T-cell (primary cell): ENCODE results near the gene UGCG. TPM values are rescaled to one million over a fixed set of nuclear protein-coding genes. Genes with fewer than 3 reads are reported as not detected.
"Not testable (repeated sequence)": the region's sequence is repeated elsewhere in the genome, so short reads cannot be mapped to it uniquely, and the experiment has no call there.

Source experiments
- ATAC-seq, 4 experiments: fragments of 200-7000 bp in 3 of 4; fragments of 150-1000 bp in 1 of 4; cut with Tn5 transposase; replicated peaks in 1 of 4; 1 replicate in 3 of 4; 2 replicates in 1 of 4; pipeline ENCODE4 v1.10.0; 2021; ENCODE audit warnings: moderate library complexity in 3 of 4, mild to moderate bottlenecking in 2 of 4, moderate number of reproducible peaks in 1 of 4
- CTCF ChIA-PET, 2 donors: fragments of 300-600 bp; sonication (Branson Sonifier 250); formaldehyde crosslinking; loops; one replicate each; lab custom pipeline; 2022; ENCODE audit warnings: antibody characterized with exemption in 2 of 2; lab: Charles Lee
- POLR2A ChIA-PET, 2 donors: fragments of 300-600 bp; sonication (Branson Sonifier 250); formaldehyde crosslinking; loops; one replicate each; lab custom pipeline; 2022; ENCODE audit warnings: antibody characterized with exemption in 2 of 2; lab: Charles Lee
- DNase-seq, 35 experiments: peaks; one replicate each; pipeline versions ENCODE4 v3.0.0 to v3.0.0-alpha.2; 2013 to 2023
- H3K27ac ChIP-seq: one replicate; pipeline ENCODE4 v1.5.1; 2013; ENCODE audit warnings: low read length
- H3K27me3 ChIP-seq, 2 experiments: replicated peaks in 1 of 2; 1 replicate in 1 of 2; 2 replicates in 1 of 2; pipeline versions ENCODE4 v1.6.1 to v1.7.0; 2013; ENCODE audit warnings: low read length in 1 of 2, mixed read lengths in 1 of 2; ENCODE audit not compliant: control insufficient read depth in 2 of 2, insufficient read depth in 2 of 2; ENCODE audit errors: extremely low read depth in 1 of 2
- H3K36me3 ChIP-seq, 2 donors: 1 replicate in 1 of 2; 2 replicates in 1 of 2; pipeline versions ENCODE4 v1.6.1 to v1.7.0; 2013; ENCODE audit warnings: low read length in 1 of 2; ENCODE audit not compliant: control insufficient read depth in 2 of 2, insufficient read depth in 1 of 2; ENCODE audit errors: extremely low read depth in 1 of 2
- H3K4me1 ChIP-seq, 2 experiments: 1 replicate in 1 of 2; 2 replicates in 1 of 2; pipeline versions ENCODE4 v1.6.1 to v1.7.0; 2013; ENCODE audit warnings: low read length in 2 of 2, mixed read lengths in 1 of 2; ENCODE audit not compliant: insufficient read depth in 2 of 2, control insufficient read depth in 1 of 2; ENCODE audit errors: extremely low read depth in 1 of 2
- H3K4me3 ChIP-seq, 2 donors: 1 replicate in 1 of 2; 2 replicates in 1 of 2; pipeline versions ENCODE4 v1.5.1 to v1.7.0; 2013; ENCODE audit warnings: mild to moderate bottlenecking in 2 of 2, low read length in 1 of 2, moderate library complexity in 1 of 2; ENCODE audit not compliant: control insufficient read depth in 1 of 2; ENCODE audit errors: extremely low read depth in 1 of 2
- H3K9me3 ChIP-seq: 2 replicates; pipeline ENCODE4 v1.7.0; 2013
- H3K27ac Mint-ChIP-seq, 2 donors: one replicate each; pipeline ENCODE4 v1.8.0; 2020 to 2021; ENCODE audit warnings: mild to moderate bottlenecking in 2 of 2, mixed read lengths in 2 of 2
- H3K27me3 Mint-ChIP-seq, 2 donors: one replicate each; pipeline ENCODE4 v1.8.0; 2021 to 2022; ENCODE audit warnings: mixed read lengths in 2 of 2
- H3K36me3 Mint-ChIP-seq: one replicate; pipeline ENCODE4 v1.8.0; 2021; ENCODE audit warnings: mixed read lengths
- H3K4me1 Mint-ChIP-seq, 3 donors: one replicate each; pipeline ENCODE4 v1.8.0; 2020 to 2022; ENCODE audit warnings: mixed read lengths in 3 of 3, mild to moderate bottlenecking in 1 of 3
- H3K4me3 Mint-ChIP-seq, 3 donors: one replicate each; pipeline ENCODE4 v1.8.0; 2020 to 2022; ENCODE audit warnings: mild to moderate bottlenecking in 3 of 3, mixed read lengths in 3 of 3, moderate library complexity in 3 of 3
- H3K9me3 Mint-ChIP-seq, 3 donors: one replicate each; pipeline ENCODE4 v1.8.0; 2020 to 2022; ENCODE audit warnings: mixed read lengths in 3 of 3
- WGBS: methylation state at CpG from one replicate; pipeline ENCODE4 v1.1.5; 2013; ENCODE audit warnings: missing lambda C conversion rate; ENCODE audit not compliant: insufficient coverage; 5-methylcytosine and 5-hydroxymethylcytosine counted together
- total RNA-seq, 35 experiments: library from RNA in 6 of 35; stranded (reverse) in 6 of 35; fragments of 120-200 nt in 1 of 35; gene quantifications; one replicate each; pipeline versions ENCODE4 v1.2.1 to v1.2.4 and lab custom pipeline; 2013 to 2026

UGCG gene
- total RNA-seq, 5 donors from 2014 or later (not counting 1 experiment from before 2014, with no cell fraction given): 20.1 to 41.6 (median 24.1) TPM

GRCh38 chr9:111872886-111873285, 23.7 kb upstream of the UGCG start:
- Mint-ChIP-seq H3K9me3 (no peaks in the 10 kb centered on the region), H3K4me1 (peaks cover 0 to 7% (median 7%) of the 10 kb centered on the region in 3 donors), H3K27ac (no peak overlapping the region), H3K27me3 (peaks cover 0 to 3% of the 10 kb centered on the region in 2 donors), H3K4me3 (no peak overlapping the region), H3K36me3 (peaks cover 3% of the 10 kb centered on the region)
- no peak overlapping the region for H3K27ac ChIP-seq
- H3K9me3 ChIP-seq: no peaks in the 10 kb centered on the region
- peaks cover 0 to 2% of the 10 kb centered on the region in 2 experiments for H3K4me1 ChIP-seq
- peaks cover 0 to under 1% of the 10 kb centered on the region in 2 experiments for H3K27me3 ChIP-seq
- ChIA-PET CTCF (no interaction called here), POLR2A (no interaction called here)
- ATAC-seq (no peak), DNase-seq (no peak)
- H3K36me3 ChIP-seq: no peaks in the 10 kb centered on the region
- H3K4me3 ChIP-seq: no peak overlapping the region
- no CpG with 5 or more reads among the region's 3 CpGs for WGBS

- ChIA-PET CTCF (interaction anchor here in 1 of 2 donors (0.6 kb wide), 1 partner anchor 200 kb away, joined by 4 read pairs; no protein-coding TSS in a partner anchor), POLR2A (interaction anchor here (0.5 to 0.7 kb wide), 2 partner anchors 153 to 187 kb away, joined by 3 to 4 read pairs; no protein-coding TSS in a partner anchor)
- WGBS: 100% methylated on average over 2 of the region's 6 CpGs
- no peaks in the 10 kb centered on the region for H3K9me3 Mint-ChIP-seq
- H3K27me3 ChIP-seq: peaks cover 0 to 2% of the 10 kb centered on the region in 2 experiments
- H3K36me3 Mint-ChIP-seq: peaks cover 3% of the 10 kb centered on the region
- no peak for DNase-seq
- no peak overlapping the region for H3K4me3 ChIP-seq
- H3K27ac ChIP-seq: no peak overlapping the region
- H3K27ac Mint-ChIP-seq: no peak overlapping the region
- H3K36me3 ChIP-seq: no peaks in the 10 kb centered on the region
- H3K4me3 Mint-ChIP-seq: no peak overlapping the region
- no peaks in the 10 kb centered on the region for H3K9me3 ChIP-seq
- H3K4me1 ChIP-seq: peaks cover 0 to 2% of the 10 kb centered on the region in 2 experiments
- no peak for ATAC-seq
- H3K4me1 Mint-ChIP-seq: peaks cover 0 to 7% (median 7%) of the 10 kb centered on the region in 3 donors
- peaks cover 0 to 3% of the 10 kb centered on the region in 2 donors for H3K27me3 Mint-ChIP-seq
These were observed 22.7 kb upstream of the UGCG start for GRCh38 chr9:111873901-111874300.

GRCh38 chr9:111874500-111874899, 22.1 kb upstream of the UGCG start:
- 93% methylated on average over 2 of the region's 2 CpGs for WGBS
- POLR2A ChIA-PET: interaction anchor here in 1 of 2 donors (0.5 kb wide), 1 partner anchor 187 kb away, joined by 4 read pairs; no protein-coding TSS in a partner anchor
- Mint-ChIP-seq H3K27ac (no peak overlapping the region), H3K4me3 (no peak overlapping the region), H3K4me1 (peaks cover 0 to 7% (median 7%) of the 10 kb centered on the region in 3 donors), H3K36me3 (peaks cover 4% of the 10 kb centered on the region), H3K27me3 (peaks cover 0 to 3% of the 10 kb centered on the region in 2 donors), H3K9me3 (no peaks in the 10 kb centered on the region)
- Histone ChIP-seq H3K36me3 (no peaks in the 10 kb centered on the region), H3K4me3 (no peak overlapping the region), H3K27ac (no peak overlapping the region), H3K9me3 (no peaks in the 10 kb centered on the region), H3K27me3 (peaks cover 0 to 2% of the 10 kb centered on the region in 2 experiments), H3K4me1 (peaks cover 0 to 2% of the 10 kb centered on the region in 2 experiments)
- ATAC-seq (no peak), DNase-seq (no peak)
- CTCF ChIA-PET: interaction anchor here in 1 of 2 donors (0.6 kb wide), 1 partner anchor 200 kb away, joined by 4 read pairs; no protein-coding TSS in a partner anchor

- H3K4me1 Mint-ChIP-seq, CTCF ChIA-PET, H3K27ac ChIP-seq, H3K4me3 ChIP-seq, H3K27me3 Mint-ChIP-seq, H3K27me3 ChIP-seq, H3K27ac Mint-ChIP-seq, POLR2A ChIA-PET, H3K4me1 ChIP-seq, ATAC-seq, H3K4me3 Mint-ChIP-seq, H3K36me3 ChIP-seq, H3K9me3 Mint-ChIP-seq, H3K9me3 ChIP-seq, DNase-seq, H3K36me3 Mint-ChIP-seq: not testable (repeated sequence)
- no CpG with 5 or more reads among the region's 1 CpG for WGBS
These were observed 21.3 kb upstream of the UGCG start for GRCh38 chr9:111875291-111875690.

DNA sequence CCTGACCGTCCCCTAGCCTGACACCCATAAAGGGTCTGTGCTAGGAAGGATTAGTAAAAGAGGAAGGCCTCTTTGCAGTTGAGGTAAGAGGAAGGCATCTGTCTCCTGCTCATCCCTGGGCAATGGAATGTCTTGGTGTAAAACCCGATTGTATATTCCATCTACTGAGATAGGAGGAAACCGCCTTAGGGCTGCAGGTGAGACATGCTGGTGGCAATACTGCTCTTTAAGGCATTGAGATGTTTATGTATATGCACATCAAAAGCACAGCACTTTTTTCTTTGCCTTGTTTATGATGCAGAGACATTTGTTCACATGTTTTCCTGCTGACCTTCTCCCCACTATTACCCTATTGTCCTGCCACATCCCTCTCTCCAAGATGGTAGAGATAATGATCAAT, 20.9 kb upstream of the UGCG start:
- H3K9me3 ChIP-seq, H3K36me3 ChIP-seq, H3K9me3 Mint-ChIP-seq, DNase-seq, H3K4me3 ChIP-seq, CTCF ChIA-PET, POLR2A ChIA-PET, H3K4me3 Mint-ChIP-seq, H3K36me3 Mint-ChIP-seq, ATAC-seq, H3K27ac Mint-ChIP-seq, H3K27me3 Mint-ChIP-seq, H3K27me3 ChIP-seq, H3K4me1 ChIP-seq, H3K27ac ChIP-seq, H3K4me1 Mint-ChIP-seq: not testable (repeated sequence)
- 100% methylated on average over 1 of the region's 3 CpGs for WGBS

- ATAC-seq: no peak
- no peak overlapping the region for H3K27ac Mint-ChIP-seq
These were observed 20.4 kb upstream of the UGCG start for GRCh38 chr9:111876179-111876578.

More at GRCh38 chr9:111876179-111876578, 20.4 kb upstream of the UGCG start:
- DNase-seq: no peak
- Histone ChIP-seq H3K4me1 (no peaks in the 10 kb centered on the region), H3K36me3 (no peaks in the 10 kb centered on the region), H3K27me3 (peaks cover 0 to 2% of the 10 kb centered on the region in 2 experiments), H3K9me3 (no peaks in the 10 kb centered on the region), H3K27ac (no peak overlapping the region), H3K4me3 (no peak overlapping the region)
- peaks cover 0 to 5% (median 2%) of the 10 kb centered on the region in 3 donors for H3K9me3 Mint-ChIP-seq
- H3K36me3 Mint-ChIP-seq: peaks cover 8% of the 10 kb centered on the region
- ChIA-PET POLR2A (no interaction called here), CTCF (no interaction called here)
- H3K4me1 Mint-ChIP-seq: peaks cover 0 to under 1% (median under 1%) of the 10 kb centered on the region in 3 donors
- peaks cover 0 to 3% of the 10 kb centered on the region in 2 donors for H3K27me3 Mint-ChIP-seq
- no peak overlapping the region for H3K4me3 Mint-ChIP-seq
- WGBS: 95% methylated on average over 2 of the region's 5 CpGs
